Adrenal gland (tissue), 5 donors: ENCODE results near the gene PRDM10.

Source experiments
- POLR2A ChIP-seq, 2 donors: fragments of 450-650 bp; IDR thresholded peaks; one replicate each; pipeline ENCODE4 v1.6.1; 2017; ENCODE audit warnings: antibody characterized with exemption in 2 of 2, mild to moderate bottlenecking in 2 of 2, moderate library complexity in 1 of 2
- TF ChIP-seq, protein P1 (sequence below), 6 experiments: fragments of 450-650 bp in 4 of 6; fragments of 200-600 bp in 2 of 6; sonication (generic) in 1 of 6; IDR thresholded peaks; 1 replicate in 5 of 6; 2 replicates in 1 of 6; pipeline versions ENCODE4 v1.5.1 to v1.8.0; 2016 to 2021; ENCODE audit warnings: antibody characterized with exemption in 6 of 6, mild to moderate bottlenecking in 2 of 6, moderate library complexity in 1 of 6
- donor health status: DM: no; HTN: no; CAD: no.

- TF ChIP-seq, protein P1, sequence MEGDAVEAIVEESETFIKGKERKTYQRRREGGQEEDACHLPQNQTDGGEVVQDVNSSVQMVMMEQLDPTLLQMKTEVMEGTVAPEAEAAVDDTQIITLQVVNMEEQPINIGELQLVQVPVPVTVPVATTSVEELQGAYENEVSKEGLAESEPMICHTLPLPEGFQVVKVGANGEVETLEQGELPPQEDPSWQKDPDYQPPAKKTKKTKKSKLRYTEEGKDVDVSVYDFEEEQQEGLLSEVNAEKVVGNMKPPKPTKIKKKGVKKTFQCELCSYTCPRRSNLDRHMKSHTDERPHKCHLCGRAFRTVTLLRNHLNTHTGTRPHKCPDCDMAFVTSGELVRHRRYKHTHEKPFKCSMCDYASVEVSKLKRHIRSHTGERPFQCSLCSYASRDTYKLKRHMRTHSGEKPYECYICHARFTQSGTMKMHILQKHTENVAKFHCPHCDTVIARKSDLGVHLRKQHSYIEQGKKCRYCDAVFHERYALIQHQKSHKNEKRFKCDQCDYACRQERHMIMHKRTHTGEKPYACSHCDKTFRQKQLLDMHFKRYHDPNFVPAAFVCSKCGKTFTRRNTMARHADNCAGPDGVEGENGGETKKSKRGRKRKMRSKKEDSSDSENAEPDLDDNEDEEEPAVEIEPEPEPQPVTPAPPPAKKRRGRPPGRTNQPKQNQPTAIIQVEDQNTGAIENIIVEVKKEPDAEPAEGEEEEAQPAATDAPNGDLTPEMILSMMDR (IDR thresholded peaks at IDR 0.05) = no peak
- TF ChIP-seq POLR2A (IDR thresholded peaks at IDR 0.05) = no peak
These were observed 108.1 kb downstream of the PRDM10 start for GRCh38 chr11:129894278-129895125.
